WTC11 (cell line): ENCODE results near the gene DPYSL4. TPM values are rescaled to one million over a fixed set of nuclear protein-coding genes. Genes with fewer than 3 reads are reported as not detected.

Experiments
- ATAC-seq: fragments of 200-7000 bp; cut with Tn5 transposase; 2 replicates; pipeline ENCODE4 v1.10.0; 2021; ENCODE audit warnings: mild to moderate bottlenecking, moderate library complexity
- CTCF ChIA-PET: fragments of 300-600 bp; sonication (Branson Sonifier 250); formaldehyde crosslinking; loops from one replicate; lab custom pipeline; 2021; ENCODE audit warnings: antibody characterized with exemption; lab: Charles Lee
- POLR2A ChIA-PET: fragments of 350-600 bp; sonication (Branson Sonifier 250); formaldehyde crosslinking; loops from one replicate; lab custom pipeline; 2021; ENCODE audit warnings: antibody characterized with exemption; lab: Charles Lee
- DNase-seq: peaks from one replicate; pipeline ENCODE4 v3.0.0; 2021; ENCODE audit warnings: low spot score
- H3K27ac Mint-ChIP-seq: 2 replicates; pipeline ENCODE4 v1.8.0; 2021; ENCODE audit warnings: mixed read lengths
- H3K27me3 Mint-ChIP-seq: 2 replicates; pipeline ENCODE4 v1.8.0; 2021; ENCODE audit warnings: low read depth, mild to moderate bottlenecking, moderate library complexity, mixed read lengths
- H3K36me3 Mint-ChIP-seq: 2 replicates; pipeline ENCODE4 v1.8.0; 2021; ENCODE audit warnings: mixed read lengths
- H3K4me1 Mint-ChIP-seq: 2 replicates; pipeline ENCODE4 v1.8.0; 2022; ENCODE audit warnings: mixed read lengths
- H3K4me3 Mint-ChIP-seq: 2 replicates; pipeline ENCODE4 v1.8.0; 2021; ENCODE audit warnings: mild to moderate bottlenecking, moderate library complexity, mixed read lengths
- H3K9me3 Mint-ChIP-seq: 2 replicates; pipeline ENCODE4 v1.8.0; 2021; ENCODE audit warnings: mixed read lengths
- ATF1 ChIP-seq: sonication (generic); formaldehyde crosslinking; IDR thresholded peaks from 2 replicates; pipeline ENCODE4 v1.8.1; 2023; ENCODE audit warnings: mild to moderate bottlenecking, moderate library complexity, missing genetic modification reagents
- GTF2I ChIP-seq: fragments of 250-450 bp; sonication (Bioruptor Pico); conservative IDR thresholded peaks from 2 replicates; pipeline ENCODE4 v1.4.0; 2021; ENCODE audit warnings: mild to moderate bottlenecking
- HMGXB4 ChIP-seq: sonication (generic); formaldehyde crosslinking; IDR thresholded peaks from 2 replicates; pipeline ENCODE4 v1.8.1; 2023; ENCODE audit warnings: mild to moderate bottlenecking, moderate library complexity, missing genetic modification reagents
- MYBL2 ChIP-seq: sonication (generic); formaldehyde crosslinking; IDR thresholded peaks from 2 replicates; pipeline ENCODE4 v1.8.1; 2023; ENCODE audit warnings: mild to moderate bottlenecking, moderate library complexity, missing genetic modification reagents
- NR1H2 ChIP-seq: sonication (generic); formaldehyde crosslinking; IDR thresholded peaks from 2 replicates; pipeline ENCODE4 v1.9.0; 2021; ENCODE audit warnings: mild to moderate bottlenecking, moderate library complexity, missing genetic modification reagents
- NR2C2 ChIP-seq: sonication (generic); formaldehyde crosslinking; IDR thresholded peaks from 2 replicates; pipeline ENCODE4 v1.8.0; 2022; ENCODE audit warnings: mild to moderate bottlenecking, missing genetic modification reagents
- NR3C1 ChIP-seq: sonication (generic); formaldehyde crosslinking; conservative IDR thresholded peaks from 2 replicates; pipeline ENCODE4 v1.8.1; 2023; ENCODE audit warnings: low read depth, mild to moderate bottlenecking, missing genetic modification reagents
- PREB ChIP-seq: sonication (generic); formaldehyde crosslinking; IDR thresholded peaks from 2 replicates; pipeline ENCODE4 v1.8.1; 2022; ENCODE audit warnings: mild to moderate bottlenecking, missing genetic modification reagents, moderate library complexity, borderline replicate concordance
- SMAD3 ChIP-seq: sonication (generic); formaldehyde crosslinking; IDR thresholded peaks from 2 replicates; pipeline ENCODE4 v1.8.0; 2022; ENCODE audit warnings: missing genetic modification reagents, mild to moderate bottlenecking, borderline replicate concordance
- SP1 ChIP-seq: sonication (generic); formaldehyde crosslinking; conservative IDR thresholded peaks from 2 replicates; pipeline ENCODE4 v1.8.1; 2022; ENCODE audit warnings: missing genetic modification reagents
- ZNF138 ChIP-seq: sonication (generic); formaldehyde crosslinking; conservative IDR thresholded peaks from 2 replicates; pipeline ENCODE4 v1.8.1; 2022; ENCODE audit warnings: mild to moderate bottlenecking, moderate library complexity, missing genetic modification reagents
- ZNF232 ChIP-seq: sonication (generic); formaldehyde crosslinking; IDR thresholded peaks from 2 replicates; pipeline ENCODE4 v1.8.0; 2022; ENCODE audit warnings: mild to moderate bottlenecking, missing genetic modification reagents
- ZNF281 ChIP-seq: sonication (generic); formaldehyde crosslinking; IDR thresholded peaks from 2 replicates; pipeline ENCODE4 v1.8.0; 2023; ENCODE audit warnings: mild to moderate bottlenecking, missing genetic modification reagents
- ZNF317 ChIP-seq: sonication (generic); formaldehyde crosslinking; IDR thresholded peaks from 2 replicates; pipeline ENCODE4 v1.8.1; 2023; ENCODE audit warnings: low read depth, mild to moderate bottlenecking, moderate library complexity, missing genetic modification reagents, borderline replicate concordance
- ZNF416 ChIP-seq: fragments of 250-450 bp; sonication (Bioruptor Pico); IDR thresholded peaks from 2 replicates; pipeline ENCODE4 v1.9.0; 2021; ENCODE audit warnings: mild to moderate bottlenecking, inconsistent platforms
- total RNA-seq: library from RNA; stranded (reverse); gene quantifications from 3 replicates; pipeline ENCODE4 v1.2.3, GENCODE V29; 2021
- TF ChIP-seq, protein P1 (sequence below): fragments of 250-450 bp; sonication (Bioruptor Pico); IDR thresholded peaks from 2 replicates; pipeline ENCODE4 v1.9.0; 2021; ENCODE audit warnings: moderate library complexity, mild to moderate bottlenecking, inconsistent platforms, borderline replicate concordance
- TF ChIP-seq, protein P2 (sequence below): sonication (generic); formaldehyde crosslinking; conservative IDR thresholded peaks from 2 replicates; pipeline ENCODE4 v1.8.1; 2023; ENCODE audit warnings: mild to moderate bottlenecking, low read depth, missing genetic modification reagents, moderate library complexity
- TF ChIP-seq, protein P3 (sequence below): sonication (generic); formaldehyde crosslinking; IDR thresholded peaks from 2 replicates; pipeline ENCODE4 v1.8.1; 2023; ENCODE audit warnings: mild to moderate bottlenecking, missing genetic modification reagents
- TF ChIP-seq, protein P4 (sequence below): fragments of 200-600 bp; IDR thresholded peaks from 2 replicates; pipeline ENCODE4 v1.8.0; 2022; ENCODE audit warnings: antibody characterized with exemption

DPYSL4 gene
- total RNA-seq, 1 experiment from 2014 or later = 17.0 TPM

- TF ChIP-seq ZNF281 = no peak
- TF ChIP-seq SP1 (CRISPR knock-in tag) = no peak
- TF ChIP-seq, protein P1, sequence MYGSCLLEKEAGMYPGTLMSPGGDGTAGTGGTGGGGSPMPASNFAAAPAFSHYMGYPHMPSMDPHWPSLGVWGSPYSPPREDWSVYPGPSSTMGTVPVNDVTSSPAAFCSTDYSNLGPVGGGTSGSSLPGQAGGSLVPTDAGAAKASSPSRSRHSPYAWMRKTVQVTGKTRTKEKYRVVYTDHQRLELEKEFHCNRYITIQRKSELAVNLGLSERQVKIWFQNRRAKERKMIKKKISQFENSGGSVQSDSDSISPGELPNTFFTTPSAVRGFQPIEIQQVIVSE (CRISPR knock-in tag) = no peak
These were observed 32.7 kb downstream of the DPYSL4 start (continued) for GRCh38 chr10:132219486-132219885.

DNA sequence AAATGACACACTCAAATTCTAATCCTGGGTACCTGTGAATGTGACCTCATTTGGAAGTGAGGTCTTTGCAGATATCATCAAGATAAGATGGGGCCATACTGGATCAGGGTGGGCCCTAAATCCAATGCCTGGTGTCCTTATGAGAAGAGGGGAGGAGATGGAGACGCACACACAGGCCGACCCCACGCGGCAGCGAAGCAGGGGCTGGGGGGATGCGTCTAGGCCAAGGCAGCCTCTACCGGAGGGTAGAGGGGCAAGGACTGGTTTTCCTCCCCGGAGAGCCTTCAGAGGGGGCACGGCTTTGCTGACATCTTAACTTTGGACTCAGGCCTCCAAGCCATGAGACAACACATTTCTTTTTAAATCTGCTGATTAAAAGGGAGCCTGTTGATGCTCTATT lies 33.3 kb downstream of the DPYSL4 start:
- ATAC-seq = no peak
- Mint-ChIP-seq H3K4me3 (no peak overlapping the region), H3K4me1 (no peaks in the 10 kb centered on the region), H3K36me3 (peaks cover 38% of the 10 kb centered on the region), H3K27me3 (peaks cover 4% of the 10 kb centered on the region; the same call in 1 of the 2 replicates), H3K9me3 (peaks cover 37% of the 10 kb centered on the region), H3K27ac (no peak overlapping the region)
- DNase-seq = no peak
- ChIA-PET POLR2A (no interaction called here), CTCF (interaction anchor here (0.6 to 1.4 kb wide), 6 partner anchors 13 to 140 kb away, joined by 3 to 4 read pairs (median 4); no protein-coding TSS in a partner anchor)
- TF ChIP-seq ZNF232 (CRISPR knock-in tag) (no peak), HMGXB4 (CRISPR knock-in tag) (no peak), ATF1 (CRISPR knock-in tag) (no peak), NR2C2 (CRISPR knock-in tag) (no peak), ZNF416 (no peak), NR1H2 (CRISPR knock-in tag) (no peak), ZNF281 (no peak), PREB (no peak), GTF2I (CRISPR knock-in tag) (no peak), ZNF317 (no peak), SMAD3 (CRISPR knock-in tag) (no peak), ZNF138 (CRISPR knock-in tag) (no peak), MYBL2 (CRISPR knock-in tag) (no peak), NR3C1 (CRISPR knock-in tag) (no peak)
- TF ChIP-seq, protein P2, sequence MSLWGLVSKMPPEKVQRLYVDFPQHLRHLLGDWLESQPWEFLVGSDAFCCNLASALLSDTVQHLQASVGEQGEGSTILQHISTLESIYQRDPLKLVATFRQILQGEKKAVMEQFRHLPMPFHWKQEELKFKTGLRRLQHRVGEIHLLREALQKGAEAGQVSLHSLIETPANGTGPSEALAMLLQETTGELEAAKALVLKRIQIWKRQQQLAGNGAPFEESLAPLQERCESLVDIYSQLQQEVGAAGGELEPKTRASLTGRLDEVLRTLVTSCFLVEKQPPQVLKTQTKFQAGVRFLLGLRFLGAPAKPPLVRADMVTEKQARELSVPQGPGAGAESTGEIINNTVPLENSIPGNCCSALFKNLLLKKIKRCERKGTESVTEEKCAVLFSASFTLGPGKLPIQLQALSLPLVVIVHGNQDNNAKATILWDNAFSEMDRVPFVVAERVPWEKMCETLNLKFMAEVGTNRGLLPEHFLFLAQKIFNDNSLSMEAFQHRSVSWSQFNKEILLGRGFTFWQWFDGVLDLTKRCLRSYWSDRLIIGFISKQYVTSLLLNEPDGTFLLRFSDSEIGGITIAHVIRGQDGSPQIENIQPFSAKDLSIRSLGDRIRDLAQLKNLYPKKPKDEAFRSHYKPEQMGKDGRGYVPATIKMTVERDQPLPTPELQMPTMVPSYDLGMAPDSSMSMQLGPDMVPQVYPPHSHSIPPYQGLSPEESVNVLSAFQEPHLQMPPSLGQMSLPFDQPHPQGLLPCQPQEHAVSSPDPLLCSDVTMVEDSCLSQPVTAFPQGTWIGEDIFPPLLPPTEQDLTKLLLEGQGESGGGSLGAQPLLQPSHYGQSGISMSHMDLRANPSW = no peak
- TF ChIP-seq, protein P3, sequence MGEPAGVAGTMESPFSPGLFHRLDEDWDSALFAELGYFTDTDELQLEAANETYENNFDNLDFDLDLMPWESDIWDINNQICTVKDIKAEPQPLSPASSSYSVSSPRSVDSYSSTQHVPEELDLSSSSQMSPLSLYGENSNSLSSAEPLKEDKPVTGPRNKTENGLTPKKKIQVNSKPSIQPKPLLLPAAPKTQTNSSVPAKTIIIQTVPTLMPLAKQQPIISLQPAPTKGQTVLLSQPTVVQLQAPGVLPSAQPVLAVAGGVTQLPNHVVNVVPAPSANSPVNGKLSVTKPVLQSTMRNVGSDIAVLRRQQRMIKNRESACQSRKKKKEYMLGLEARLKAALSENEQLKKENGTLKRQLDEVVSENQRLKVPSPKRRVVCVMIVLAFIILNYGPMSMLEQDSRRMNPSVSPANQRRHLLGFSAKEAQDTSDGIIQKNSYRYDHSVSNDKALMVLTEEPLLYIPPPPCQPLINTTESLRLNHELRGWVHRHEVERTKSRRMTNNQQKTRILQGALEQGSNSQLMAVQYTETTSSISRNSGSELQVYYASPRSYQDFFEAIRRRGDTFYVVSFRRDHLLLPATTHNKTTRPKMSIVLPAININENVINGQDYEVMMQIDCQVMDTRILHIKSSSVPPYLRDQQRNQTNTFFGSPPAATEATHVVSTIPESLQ = no peak
- TF ChIP-seq, protein P4, sequence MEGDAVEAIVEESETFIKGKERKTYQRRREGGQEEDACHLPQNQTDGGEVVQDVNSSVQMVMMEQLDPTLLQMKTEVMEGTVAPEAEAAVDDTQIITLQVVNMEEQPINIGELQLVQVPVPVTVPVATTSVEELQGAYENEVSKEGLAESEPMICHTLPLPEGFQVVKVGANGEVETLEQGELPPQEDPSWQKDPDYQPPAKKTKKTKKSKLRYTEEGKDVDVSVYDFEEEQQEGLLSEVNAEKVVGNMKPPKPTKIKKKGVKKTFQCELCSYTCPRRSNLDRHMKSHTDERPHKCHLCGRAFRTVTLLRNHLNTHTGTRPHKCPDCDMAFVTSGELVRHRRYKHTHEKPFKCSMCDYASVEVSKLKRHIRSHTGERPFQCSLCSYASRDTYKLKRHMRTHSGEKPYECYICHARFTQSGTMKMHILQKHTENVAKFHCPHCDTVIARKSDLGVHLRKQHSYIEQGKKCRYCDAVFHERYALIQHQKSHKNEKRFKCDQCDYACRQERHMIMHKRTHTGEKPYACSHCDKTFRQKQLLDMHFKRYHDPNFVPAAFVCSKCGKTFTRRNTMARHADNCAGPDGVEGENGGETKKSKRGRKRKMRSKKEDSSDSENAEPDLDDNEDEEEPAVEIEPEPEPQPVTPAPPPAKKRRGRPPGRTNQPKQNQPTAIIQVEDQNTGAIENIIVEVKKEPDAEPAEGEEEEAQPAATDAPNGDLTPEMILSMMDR = no peak
